C4-2B (cell line): ENCODE measurements around the gene ERGIC1.

Experiments
- ZFX ChIP-seq: fragments of 450-650 bp; IDR thresholded peaks from 2 replicates; pipeline ENCODE4 v1.6.1; 2017
- TF ChIP-seq, protein P1 (sequence below): fragments of 450-650 bp; conservative IDR thresholded peaks from 2 replicates; pipeline ENCODE4 v1.5.1; 2017; ENCODE audit warnings: mild to moderate bottlenecking

DNA sequence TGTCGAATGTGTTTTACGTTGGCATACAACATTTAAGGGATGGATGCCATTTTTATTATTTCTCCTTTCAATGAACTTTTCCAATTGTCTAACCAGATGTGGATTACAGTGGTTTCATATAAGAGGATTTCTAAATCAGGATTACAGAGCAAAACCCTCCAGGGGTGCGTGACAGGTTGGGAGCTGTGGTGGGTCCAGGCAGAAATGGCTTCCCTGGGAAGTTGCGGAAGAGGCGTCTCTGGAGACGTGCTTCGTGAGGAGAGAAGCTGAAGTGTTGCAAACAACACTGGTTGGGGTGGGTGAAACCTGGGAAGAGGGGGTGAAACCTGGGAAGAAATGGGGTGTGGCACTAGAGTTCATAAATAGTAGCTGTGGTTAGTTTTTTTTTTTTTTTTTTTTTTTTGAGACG, 120.7 kb downstream of the ERGIC1 start:
- TF ChIP-seq, protein P1, sequence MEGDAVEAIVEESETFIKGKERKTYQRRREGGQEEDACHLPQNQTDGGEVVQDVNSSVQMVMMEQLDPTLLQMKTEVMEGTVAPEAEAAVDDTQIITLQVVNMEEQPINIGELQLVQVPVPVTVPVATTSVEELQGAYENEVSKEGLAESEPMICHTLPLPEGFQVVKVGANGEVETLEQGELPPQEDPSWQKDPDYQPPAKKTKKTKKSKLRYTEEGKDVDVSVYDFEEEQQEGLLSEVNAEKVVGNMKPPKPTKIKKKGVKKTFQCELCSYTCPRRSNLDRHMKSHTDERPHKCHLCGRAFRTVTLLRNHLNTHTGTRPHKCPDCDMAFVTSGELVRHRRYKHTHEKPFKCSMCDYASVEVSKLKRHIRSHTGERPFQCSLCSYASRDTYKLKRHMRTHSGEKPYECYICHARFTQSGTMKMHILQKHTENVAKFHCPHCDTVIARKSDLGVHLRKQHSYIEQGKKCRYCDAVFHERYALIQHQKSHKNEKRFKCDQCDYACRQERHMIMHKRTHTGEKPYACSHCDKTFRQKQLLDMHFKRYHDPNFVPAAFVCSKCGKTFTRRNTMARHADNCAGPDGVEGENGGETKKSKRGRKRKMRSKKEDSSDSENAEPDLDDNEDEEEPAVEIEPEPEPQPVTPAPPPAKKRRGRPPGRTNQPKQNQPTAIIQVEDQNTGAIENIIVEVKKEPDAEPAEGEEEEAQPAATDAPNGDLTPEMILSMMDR = no peak
- no peak for TF ChIP-seq ZFX
